ENCODE data around the gene TMPRSS7. TPM values are rescaled to one million over a fixed set of nuclear protein-coding genes. Genes with fewer than 3 reads are reported as not detected.

Gene TMPRSS7
- total RNA-seq, 1 donor from 2014 or later = not detected

DNA sequence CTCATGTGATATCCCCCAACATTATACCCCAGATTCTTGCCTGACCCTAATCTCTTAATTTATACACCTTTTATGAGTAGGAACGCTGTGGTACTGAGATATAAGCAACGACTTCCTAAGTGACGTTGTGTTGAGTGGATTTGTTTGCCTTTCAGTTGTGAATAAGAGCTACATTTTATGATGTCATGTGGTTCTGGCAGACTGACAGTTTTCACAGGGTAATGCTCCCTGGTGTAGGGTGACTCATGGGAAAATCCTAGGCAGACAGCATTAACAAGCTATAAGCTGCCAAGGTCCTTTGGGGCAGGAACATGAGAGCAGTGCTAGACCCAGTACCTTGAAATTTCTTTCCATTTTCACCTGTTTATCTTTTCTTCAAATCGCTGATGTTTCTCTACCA is 62.8 kb downstream of the TMPRSS7 start:
- Mint-ChIP-seq H3K36me3 (ENCODE audit: low read depth) (peaks cover 25% of the 10 kb centered on the region), H3K4me1 (ENCODE audit: low read depth) (peaks cover 32% of the 10 kb centered on the region), H3K9me3 (no peaks in the 10 kb centered on the region), H3K27me3 (ENCODE audit: low read depth) (no peaks in the 10 kb centered on the region), H3K4me3 (ENCODE audit: low read depth) (no peak overlapping the region), H3K27ac (peak overlapping the region; percentile 20)
- intact Hi-C loops (cut with micrococcal nuclease) = no loop called here
- no peak for DNase-seq (ENCODE audit: low spot score)

DNA sequence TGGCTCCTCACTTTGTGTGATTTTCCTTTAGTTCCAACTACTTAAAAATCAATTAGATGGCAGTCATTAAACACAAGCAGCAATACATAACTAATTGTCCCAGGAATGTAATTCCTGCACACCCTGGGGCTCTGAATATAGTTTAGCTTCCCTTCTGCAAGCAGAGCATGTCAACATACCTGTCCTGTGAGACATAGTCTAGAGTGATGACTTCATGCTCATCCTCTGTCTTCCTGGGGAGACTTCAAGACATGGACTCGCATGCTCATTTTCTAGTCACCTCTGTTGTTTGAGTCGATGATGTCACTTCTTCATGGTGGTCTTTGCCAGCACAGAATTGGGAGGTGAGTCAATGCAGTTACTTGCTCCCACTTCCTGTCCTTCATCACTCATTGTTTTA is 67.4 kb downstream of the TMPRSS7 start:
- intact Hi-C loops (cut with micrococcal nuclease) = no loop called here
- Mint-ChIP-seq H3K27me3 (ENCODE audit: low read depth) (no peaks in the 10 kb centered on the region), H3K36me3 (ENCODE audit: low read depth) (peaks cover 16% of the 10 kb centered on the region), H3K9me3 (no peaks in the 10 kb centered on the region), H3K27ac (no peak overlapping the region), H3K4me3 (ENCODE audit: low read depth) (no peak overlapping the region), H3K4me1 (ENCODE audit: low read depth) (peaks cover 17% of the 10 kb centered on the region)
- no peak for DNase-seq (ENCODE audit: low spot score)

DNA sequence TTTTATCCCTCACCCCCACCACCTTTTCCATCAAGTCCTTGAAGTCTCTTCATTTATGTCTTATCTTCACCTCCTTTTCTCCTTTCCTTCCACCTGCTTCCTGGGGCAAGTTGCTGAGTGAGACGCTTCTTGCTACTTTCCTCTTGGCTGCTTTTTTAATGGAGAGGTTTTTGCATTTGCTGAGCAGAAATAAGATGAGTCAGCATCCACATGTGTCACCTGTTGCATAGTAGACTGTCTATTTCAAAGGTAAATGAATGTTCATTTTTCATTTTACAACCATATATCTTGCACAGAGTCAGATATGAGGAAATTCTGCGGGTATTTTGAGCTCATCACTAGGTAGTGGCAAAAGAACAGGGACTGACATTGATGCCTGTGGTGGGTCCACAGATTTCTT is 70.2 kb downstream of the TMPRSS7 start:
- Mint-ChIP-seq H3K4me3 (ENCODE audit: low read depth) (no peak overlapping the region), H3K9me3 (no peaks in the 10 kb centered on the region), H3K27me3 (ENCODE audit: low read depth) (no peaks in the 10 kb centered on the region), H3K27ac (no peak overlapping the region), H3K36me3 (ENCODE audit: low read depth) (peaks cover 12% of the 10 kb centered on the region), H3K4me1 (ENCODE audit: low read depth) (no peaks in the 10 kb centered on the region)
- intact Hi-C loops (cut with micrococcal nuclease) = no loop called here
- no peak for DNase-seq (ENCODE audit: low spot score)

GRCh38 chr3:112109322-112109721 is 74.8 kb downstream of the TMPRSS7 start:
- H3K4me3 Mint-ChIP-seq (ENCODE audit: low read depth) = no peak overlapping the region

DNA sequence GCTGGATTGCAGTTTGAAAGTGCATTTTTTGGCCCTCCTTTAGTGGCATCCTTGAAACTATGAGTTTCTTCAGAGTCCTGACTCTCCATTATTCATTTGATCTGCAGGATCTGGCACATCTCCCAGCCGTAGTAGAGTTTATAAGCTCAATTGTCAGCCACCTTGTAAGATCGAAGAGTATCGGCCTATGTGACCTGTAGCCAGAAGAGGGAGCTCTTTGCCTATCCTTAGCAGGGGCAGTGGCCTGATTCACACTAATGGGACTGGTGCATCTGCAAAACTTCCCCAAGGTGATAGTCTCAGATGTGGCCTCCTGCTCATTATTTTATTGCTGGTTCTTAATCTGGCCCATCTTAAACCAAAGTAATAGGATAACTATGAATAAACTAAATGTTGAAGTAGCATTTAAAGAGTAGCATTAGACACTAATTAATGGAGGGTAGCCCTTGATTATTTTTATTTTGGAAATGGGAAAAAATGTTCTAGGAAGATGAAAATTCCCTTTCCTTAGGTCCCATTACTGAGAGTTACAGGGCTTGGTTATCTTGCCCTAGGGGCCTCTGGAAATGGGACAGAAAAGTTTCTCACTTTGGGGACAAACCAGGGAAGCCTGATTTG is 77.4 kb downstream of the TMPRSS7 start:
- no peak overlapping the region for H3K27ac Mint-ChIP-seq

More at GRCh38 chr3:112109322-112109721, 74.8 kb downstream of the TMPRSS7 start:
- Mint-ChIP-seq H3K27me3 (ENCODE audit: low read depth) (no peaks in the 10 kb centered on the region), H3K4me1 (ENCODE audit: low read depth) (peaks cover 9% of the 10 kb centered on the region), H3K27ac (no peak overlapping the region), H3K36me3 (ENCODE audit: low read depth) (peaks cover 20% of the 10 kb centered on the region), H3K9me3 (no peaks in the 10 kb centered on the region)
- DNase-seq (ENCODE audit: low spot score) = no peak
- intact Hi-C loops (cut with micrococcal nuclease) = no loop called here

DNA sequence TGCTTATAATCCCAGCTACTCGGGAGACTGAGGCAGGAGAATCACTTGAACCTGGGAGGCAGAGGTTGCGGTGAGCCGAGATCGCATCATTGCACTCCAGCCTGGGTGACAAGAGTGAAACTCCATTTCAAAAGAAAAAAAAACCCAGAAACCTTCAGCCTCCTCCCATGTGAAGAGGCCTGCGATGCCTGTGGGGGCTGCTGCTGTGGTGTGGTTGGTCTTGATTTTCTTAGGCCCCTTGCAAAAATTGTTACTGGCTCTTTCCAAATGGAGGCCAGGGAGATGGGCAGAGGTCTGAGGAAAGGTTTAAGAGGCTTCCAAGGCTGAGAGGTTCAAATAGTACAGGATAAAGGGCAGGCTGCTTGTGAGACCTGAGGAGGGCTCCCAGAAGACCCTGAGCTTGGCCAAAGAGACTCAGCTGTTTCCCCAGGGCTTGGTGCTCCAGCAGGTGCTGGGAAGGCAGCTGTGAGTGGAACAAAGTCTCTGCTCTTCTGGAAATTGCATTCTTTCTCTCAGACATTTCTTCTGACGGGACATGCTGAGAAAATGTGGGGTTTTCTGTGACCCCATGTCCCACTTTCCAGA is 80.1 kb downstream of the TMPRSS7 start:
- peaks cover 16% of the 10 kb centered on the region for H3K4me1 Mint-ChIP-seq (ENCODE audit: low read depth)
- intact Hi-C loops (cut with micrococcal nuclease) = loop anchor here (5.0 kb wide), 2 partner anchors 178 to 403 kb away; partner anchors contain the start of gene SLC9C1
- H3K27ac Mint-ChIP-seq = no peak overlapping the region
- DNase-seq (ENCODE audit: low spot score) = no peak
- peaks cover 38% of the 10 kb centered on the region for H3K36me3 Mint-ChIP-seq (ENCODE audit: low read depth)
- no peak overlapping the region for H3K4me3 Mint-ChIP-seq (ENCODE audit: low read depth)
- H3K9me3 Mint-ChIP-seq = no peaks in the 10 kb centered on the region
- H3K27me3 Mint-ChIP-seq (ENCODE audit: low read depth) = no peaks in the 10 kb centered on the region

More for the DNA sequence above, 77.4 kb downstream of the TMPRSS7 start:
- intact Hi-C loops (cut with micrococcal nuclease) = loop anchor here (2.0 to 5.0 kb wide), 3 partner anchors 180 to 405 kb away; partner anchors contain the start of gene SLC9C1
- peak; percentile 53 for DNase-seq (ENCODE audit: low spot score)
- H3K9me3 Mint-ChIP-seq = no peaks in the 10 kb centered on the region
- H3K4me3 Mint-ChIP-seq (ENCODE audit: low read depth) = no peak overlapping the region
- no peaks in the 10 kb centered on the region for H3K27me3 Mint-ChIP-seq (ENCODE audit: low read depth)
- peaks cover 23% of the 10 kb centered on the region for H3K36me3 Mint-ChIP-seq (ENCODE audit: low read depth)
- H3K4me1 Mint-ChIP-seq (ENCODE audit: low read depth) = peaks cover 10% of the 10 kb centered on the region

DNA sequence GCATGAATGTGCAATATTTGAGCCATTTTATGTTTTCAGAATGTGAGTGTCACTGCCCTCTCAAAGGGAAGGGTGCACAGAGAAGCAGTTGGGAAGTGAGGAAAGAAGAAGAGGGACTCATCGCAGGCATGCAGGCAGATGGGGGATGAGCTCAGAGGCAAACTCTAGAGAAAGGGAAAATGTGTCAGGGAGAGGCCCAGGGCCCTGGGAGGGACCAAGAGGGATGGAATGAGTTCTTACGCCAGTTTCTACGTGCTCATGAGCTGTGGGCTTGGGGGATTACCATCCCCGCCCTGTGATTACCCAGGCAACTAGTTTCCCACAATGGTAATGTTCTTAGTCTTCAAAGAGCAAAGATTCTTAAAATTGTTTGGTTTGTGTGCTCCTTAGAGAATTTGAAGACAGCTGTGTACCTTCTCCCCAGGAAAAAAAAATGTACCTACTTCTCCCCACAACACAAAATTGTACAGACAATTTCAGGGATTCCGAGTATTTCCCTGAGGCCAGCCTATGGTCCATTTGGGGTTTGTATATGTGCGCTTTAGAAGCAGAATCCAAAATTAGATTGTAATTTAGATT is 80.7 kb downstream of the TMPRSS7 start:
- H3K27ac Mint-ChIP-seq = no peak overlapping the region
- no peaks in the 10 kb centered on the region for H3K27me3 Mint-ChIP-seq (ENCODE audit: low read depth)
- no peak for DNase-seq (ENCODE audit: low spot score)
- H3K4me3 Mint-ChIP-seq (ENCODE audit: low read depth) = no peak overlapping the region
- H3K4me1 Mint-ChIP-seq (ENCODE audit: low read depth) = peaks cover 22% of the 10 kb centered on the region
- no peaks in the 10 kb centered on the region for H3K9me3 Mint-ChIP-seq
- peaks cover 36% of the 10 kb centered on the region for H3K36me3 Mint-ChIP-seq (ENCODE audit: low read depth)
- intact Hi-C loops (cut with micrococcal nuclease) = no loop called here

- peaks cover 31% of the 10 kb centered on the region for H3K36me3 Mint-ChIP-seq (ENCODE audit: low read depth)
- no peaks in the 10 kb centered on the region for H3K9me3 Mint-ChIP-seq
- intact Hi-C loops (cut with micrococcal nuclease) = no loop called here
- no peak overlapping the region for H3K4me3 Mint-ChIP-seq (ENCODE audit: low read depth)
- no peak overlapping the region for H3K27ac Mint-ChIP-seq
- no peak for DNase-seq (ENCODE audit: low spot score)
- H3K4me1 Mint-ChIP-seq (ENCODE audit: low read depth) = peaks cover 26% of the 10 kb centered on the region
- H3K27me3 Mint-ChIP-seq (ENCODE audit: low read depth) = no peaks in the 10 kb centered on the region
Observed at GRCh38 chr3:112115806-112116383, 81.4 kb downstream of the TMPRSS7 start.

- Mint-ChIP-seq H3K27me3 (ENCODE audit: low read depth) (no peaks in the 10 kb centered on the region), H3K36me3 (ENCODE audit: low read depth) (peaks cover 31% of the 10 kb centered on the region), H3K4me1 (ENCODE audit: low read depth) (peaks cover 28% of the 10 kb centered on the region)
Observed at GRCh38 chr3:112116748-112117186, 82.2 kb downstream of the TMPRSS7 start.

GRCh38 chr3:112117415-112117814 is 82.9 kb downstream of the TMPRSS7 start:
- Mint-ChIP-seq H3K27me3 (ENCODE audit: low read depth) (no peaks in the 10 kb centered on the region), H3K27ac (no peak overlapping the region), H3K36me3 (ENCODE audit: low read depth) (peaks cover 31% of the 10 kb centered on the region), H3K9me3 (no peaks in the 10 kb centered on the region), H3K4me3 (ENCODE audit: low read depth) (no peak overlapping the region), H3K4me1 (ENCODE audit: low read depth) (peaks cover 26% of the 10 kb centered on the region)
- intact Hi-C loops (cut with micrococcal nuclease) = no loop called here
- DNase-seq (ENCODE audit: low spot score) = no peak

More at GRCh38 chr3:112116748-112117186, 82.2 kb downstream of the TMPRSS7 start:
- no peak for DNase-seq (ENCODE audit: low spot score)
- Mint-ChIP-seq H3K27ac (no peak overlapping the region), H3K9me3 (no peaks in the 10 kb centered on the region), H3K4me3 (ENCODE audit: low read depth) (no peak overlapping the region)
- intact Hi-C loops (cut with micrococcal nuclease) = no loop called here

GRCh38 chr3:112117841-112118571 is 83.5 kb downstream of the TMPRSS7 start:
- peaks cover 36% of the 10 kb centered on the region for H3K36me3 Mint-ChIP-seq (ENCODE audit: low read depth)
- H3K4me3 Mint-ChIP-seq (ENCODE audit: low read depth) = no peak overlapping the region
- no peaks in the 10 kb centered on the region for H3K27me3 Mint-ChIP-seq (ENCODE audit: low read depth)
- H3K4me1 Mint-ChIP-seq (ENCODE audit: low read depth) = peaks cover 24% of the 10 kb centered on the region
- intact Hi-C loops (cut with micrococcal nuclease) = no loop called here
- H3K9me3 Mint-ChIP-seq = no peaks in the 10 kb centered on the region
- no peak for DNase-seq (ENCODE audit: low spot score)
- no peak overlapping the region for H3K27ac Mint-ChIP-seq

DNA sequence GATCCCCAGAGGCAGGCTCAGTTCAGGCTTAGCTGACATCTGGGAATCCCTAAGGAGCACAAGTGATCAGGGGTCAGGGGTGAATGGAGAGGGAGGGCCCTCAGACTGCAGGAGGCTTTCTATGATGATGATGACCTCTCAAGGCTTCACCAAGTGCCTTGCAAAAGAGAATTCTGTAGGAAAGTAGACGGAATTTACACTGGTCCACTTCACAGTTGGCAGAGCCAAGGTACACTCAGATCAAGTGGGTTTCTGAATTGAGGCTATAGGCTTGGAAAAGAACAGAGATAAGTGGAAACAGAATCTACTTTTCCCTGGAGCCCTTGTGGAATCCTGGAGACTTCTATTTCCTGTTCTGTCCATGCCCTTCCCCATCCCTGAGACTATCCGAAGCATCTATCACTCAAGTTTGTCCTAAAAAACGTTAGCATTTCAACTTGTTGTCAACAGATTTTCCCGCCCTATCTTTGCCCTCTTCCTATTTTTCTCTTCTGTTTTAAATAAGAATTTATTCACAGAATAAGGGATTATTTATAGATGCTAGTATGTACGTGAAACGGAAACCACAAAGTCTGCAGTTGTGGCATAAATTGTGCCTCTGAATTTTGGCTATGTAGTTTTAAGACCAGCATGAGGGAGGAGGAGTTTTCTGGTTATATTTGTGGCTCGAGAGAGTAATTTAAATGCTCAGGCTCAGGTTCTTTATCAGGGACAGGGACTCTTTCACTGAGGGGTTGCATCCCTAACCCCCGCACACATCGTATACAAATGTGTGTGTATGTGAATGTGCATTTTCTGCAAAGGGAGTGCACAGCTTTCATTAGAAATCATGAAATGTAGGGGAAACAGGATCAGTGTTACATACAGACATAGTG is 85.7 kb downstream of the TMPRSS7 start:
- H3K27me3 Mint-ChIP-seq (ENCODE audit: low read depth) = no peaks in the 10 kb centered on the region
- no peak overlapping the region for H3K4me3 Mint-ChIP-seq (ENCODE audit: low read depth)
- no peak for DNase-seq (ENCODE audit: low spot score)
- H3K36me3 Mint-ChIP-seq (ENCODE audit: low read depth) = peaks cover 39% of the 10 kb centered on the region
- no peak overlapping the region for H3K27ac Mint-ChIP-seq
- peaks cover 19% of the 10 kb centered on the region for H3K4me1 Mint-ChIP-seq (ENCODE audit: low read depth)
- intact Hi-C loops (cut with micrococcal nuclease) = no loop called here
- H3K9me3 Mint-ChIP-seq = no peaks in the 10 kb centered on the region
